Right ventricle myocardium superior (tissue), 1 donor: ENCODE data around the gene ZBTB32. TPM values are rescaled to one million over a fixed set of nuclear protein-coding genes. Genes with fewer than 3 reads are reported as not detected.

Experiments used
- ATAC-seq: fragments of 200-7000 bp; cut with Tn5 transposase; one replicate; pipeline ENCODE4 v1.9.1; 2020; ENCODE audit warnings: mild to moderate bottlenecking; ENCODE audit not compliant: poor library complexity
- DNase-seq: peaks from one replicate; pipeline ENCODE4 v3.0.0-alpha.2; 2020
- intact Hi-C: fragments of 100-400 bp; cut with DNase I; formaldehyde crosslinking; loops from one replicate; pipeline ENCODE4 v1.11.2; 2022
- total RNA-seq: library from RNA; stranded (reverse); fragmentation: NEBNext Ultra II Directional; extraction: Animal tissue kit (Norgen Biotek cat#: 25700); gene quantifications from one replicate; pipeline ENCODE4 v1.2.1, GENCODE V29; 2021
- donor health status: DM: no; HTN: yes; CAD: no; lungs with severe emphysema.

ZBTB32 gene
- total RNA-seq, 1 donor from 2014 or later = not detected

GRCh38 chr19:35729763-35730162 lies 25.4 kb downstream of the ZBTB32 start:
- no peak for DNase-seq
- ATAC-seq = no peak
- intact Hi-C loops = no loop called here

- intact Hi-C loops = no loop called here
- ATAC-seq (no peak), DNase-seq (no peak)
Measured at GRCh38 chr19:35730326-35730725, 26.0 kb downstream of the ZBTB32 start.

GRCh38 chr19:35731353-35731752 lies 27.0 kb downstream of the ZBTB32 start:
- ATAC-seq (no peak), DNase-seq (no peak)
- intact Hi-C loops = no loop called here

GRCh38 chr19:35731779-35732405 lies 27.5 kb downstream of the ZBTB32 start:
- no peak for ATAC-seq
- no peak for DNase-seq
- intact Hi-C loops = no loop called here

- intact Hi-C loops = no loop called here
- ATAC-seq (no peak), DNase-seq (no peak)
Measured at GRCh38 chr19:35732540-35733179, 28.3 kb downstream of the ZBTB32 start.

- intact Hi-C loops = no loop called here
- ATAC-seq = no peak
- no peak for DNase-seq
Measured at GRCh38 chr19:35733180-35734125, 29.1 kb downstream of the ZBTB32 start.

- intact Hi-C loops = no loop called here
- ATAC-seq = no peak
Measured at GRCh38 chr19:35734273-35734672, 29.9 kb downstream of the ZBTB32 start.

GRCh38 chr19:35734889-35735288 lies 30.5 kb downstream of the ZBTB32 start:
- DNase-seq (no peak), ATAC-seq (no peak)
- intact Hi-C loops = no loop called here

More at GRCh38 chr19:35734273-35734672, 29.9 kb downstream of the ZBTB32 start:
- no peak for DNase-seq

GRCh38 chr19:35736913-35737886 lies 32.8 kb downstream of the ZBTB32 start:
- intact Hi-C loops = no loop called here
- DNase-seq = no peak
- ATAC-seq = no peak

- intact Hi-C loops = no loop called here
- DNase-seq (no peak), ATAC-seq (no peak)
Measured at GRCh38 chr19:35738021-35738886, 33.9 kb downstream of the ZBTB32 start.

GRCh38 chr19:35738887-35739229 lies 34.5 kb downstream of the ZBTB32 start:
- ATAC-seq (no peak), DNase-seq (no peak)
- intact Hi-C loops = no loop called here

- no peak for DNase-seq
- intact Hi-C loops = no loop called here
- ATAC-seq = no peak
Measured at GRCh38 chr19:35739275-35740107, 35.1 kb downstream of the ZBTB32 start.

GRCh38 chr19:35740108-35740422 lies 35.7 kb downstream of the ZBTB32 start:
- intact Hi-C loops = no loop called here
- DNase-seq (no peak), ATAC-seq (no peak)

- peak; percentile 99 for DNase-seq
- intact Hi-C loops = no loop called here
- peak; percentile 86 for ATAC-seq
Measured at GRCh38 chr19:35740423-35741202, 36.3 kb downstream of the ZBTB32 start.

- intact Hi-C loops = no loop called here
- no peak for ATAC-seq
- DNase-seq = no peak
Measured at GRCh38 chr19:35741203-35741515, 36.8 kb downstream of the ZBTB32 start.

- intact Hi-C loops = no loop called here
- ATAC-seq = no peak
- DNase-seq = no peak
Measured at GRCh38 chr19:35742121-35742724, 37.9 kb downstream of the ZBTB32 start, which contains the start of gene IGFLR1. TSS of gene IGFLR1 (minus strand) at chr19:35742452. CDS start at chr19:35741180, 1,272 bp downstream.
